ENCODE measurements around the gene KIAA0930. TPM values are rescaled to one million over a fixed set of nuclear protein-coding genes. Genes with fewer than 3 reads are reported as not detected.

KIAA0930 gene
- total RNA-seq, 2 experiments from 2014 or later, result 35.1 to 38.6 TPM

GRCh38 chr22:45238076-45238956, 2.4 kb downstream of the KIAA0930 start:
- DNase-seq (no peak), ATAC-seq (no peak)
- Mint-ChIP-seq H3K36me3 (peaks cover 4% of the 10 kb centered on the region), H3K9me3 (ENCODE audit: low read depth) (no peaks in the 10 kb centered on the region), H3K27me3 (no peaks in the 10 kb centered on the region), H3K4me1 (peaks cover 43% of the 10 kb centered on the region), H3K27ac (no peak overlapping the region), H3K4me3 (no peak overlapping the region)
- CTCF ChIA-PET, result no interaction called here

- ATAC-seq (no peak), DNase-seq (no peak)
- Mint-ChIP-seq H3K27ac (no peak overlapping the region), H3K4me3 (no peak overlapping the region), H3K27me3 (no peaks in the 10 kb centered on the region), H3K36me3 (peaks cover 4% of the 10 kb centered on the region), H3K4me1 (peaks cover 43% of the 10 kb centered on the region), H3K9me3 (ENCODE audit: low read depth) (no peaks in the 10 kb centered on the region)
- CTCF ChIA-PET, result no interaction called here
These were observed 3.4 kb downstream of the KIAA0930 start for GRCh38 chr22:45237065-45237990.

- peaks cover 4% of the 10 kb centered on the region for H3K36me3 Mint-ChIP-seq
- H3K4me1 Mint-ChIP-seq, result peaks cover 33% of the 10 kb centered on the region
- DNase-seq (no peak), ATAC-seq (no peak)
- H3K4me3 Mint-ChIP-seq, result no peak overlapping the region
- no peaks in the 10 kb centered on the region for H3K9me3 Mint-ChIP-seq (ENCODE audit: low read depth)
- CTCF ChIA-PET, result interaction anchor here (2.5 kb wide), 1 partner anchor 26 kb away, joined by 15 read pairs; no protein-coding TSS in a partner anchor
- peak overlapping the region; percentile 70 for H3K27ac Mint-ChIP-seq
- no peaks in the 10 kb centered on the region for H3K27me3 Mint-ChIP-seq
These were observed 4.8 kb downstream of the KIAA0930 start for GRCh38 chr22:45235851-45236342.

- CTCF ChIA-PET, result interaction anchor here (0.6 to 2.5 kb wide), 3 partner anchors 15 to 206 kb away, joined by 3 to 15 read pairs (median 5); no protein-coding TSS in a partner anchor
- H3K27me3 Mint-ChIP-seq, result no peaks in the 10 kb centered on the region
- no peak overlapping the region for H3K4me3 Mint-ChIP-seq
- peaks cover 32% of the 10 kb centered on the region for H3K4me1 Mint-ChIP-seq
- DNase-seq (peak; percentile 81), ATAC-seq (peak; percentile 87)
- H3K36me3 Mint-ChIP-seq, result peaks cover 4% of the 10 kb centered on the region
- peak overlapping the region; percentile 70 for H3K27ac Mint-ChIP-seq
- H3K9me3 Mint-ChIP-seq (ENCODE audit: low read depth), result no peaks in the 10 kb centered on the region
These were observed 5.5 kb downstream of the KIAA0930 start for GRCh38 chr22:45235101-45235777.

GRCh38 chr22:45233827-45234226, 6.9 kb downstream of the KIAA0930 start:
- Mint-ChIP-seq H3K27me3 (no peaks in the 10 kb centered on the region), H3K27ac (no peak overlapping the region), H3K4me1 (peaks cover 25% of the 10 kb centered on the region), H3K9me3 (ENCODE audit: low read depth) (no peaks in the 10 kb centered on the region), H3K4me3 (no peak overlapping the region), H3K36me3 (peaks cover 2% of the 10 kb centered on the region)
- ATAC-seq, result no peak
- CTCF ChIA-PET, result interaction anchor here (1.8 to 2.5 kb wide), 2 partner anchors 13 to 24 kb away, joined by 5 to 15 read pairs; no protein-coding TSS in a partner anchor
- DNase-seq, result no peak

GRCh38 chr22:45233386-45233785, 7.3 kb downstream of the KIAA0930 start:
- Mint-ChIP-seq H3K27ac (no peak overlapping the region), H3K9me3 (ENCODE audit: low read depth) (no peaks in the 10 kb centered on the region), H3K4me1 (peaks cover 26% of the 10 kb centered on the region), H3K4me3 (no peak overlapping the region), H3K36me3 (peaks cover 2% of the 10 kb centered on the region), H3K27me3 (no peaks in the 10 kb centered on the region)
- CTCF ChIA-PET, result interaction anchor here (1.8 to 2.5 kb wide), 2 partner anchors 13 to 24 kb away, joined by 5 to 15 read pairs; no protein-coding TSS in a partner anchor
- DNase-seq, result no peak
- no peak for ATAC-seq

- Mint-ChIP-seq H3K36me3 (no peaks in the 10 kb centered on the region), H3K9me3 (ENCODE audit: low read depth) (no peaks in the 10 kb centered on the region), H3K4me1 (peaks cover 17% of the 10 kb centered on the region), H3K27me3 (no peaks in the 10 kb centered on the region), H3K4me3 (no peak overlapping the region), H3K27ac (no peak overlapping the region)
- CTCF ChIA-PET, result interaction anchor here (0.7 kb wide), 1 partner anchor 108 kb away, joined by 3 read pairs; no protein-coding TSS in a partner anchor
- ATAC-seq, result no peak
- no peak for DNase-seq
These were observed 9.4 kb downstream of the KIAA0930 start for GRCh38 chr22:45231293-45231692.

- no peak overlapping the region for H3K4me3 Mint-ChIP-seq
- H3K27me3 Mint-ChIP-seq, result no peaks in the 10 kb centered on the region
- peaks cover 7% of the 10 kb centered on the region for H3K4me1 Mint-ChIP-seq
- H3K27ac Mint-ChIP-seq, result no peak overlapping the region
- DNase-seq (no peak), ATAC-seq (no peak)
- CTCF ChIA-PET, result interaction anchor here (0.7 to 0.8 kb wide), 2 partner anchors 33 to 109 kb away, joined by 3 read pairs; no protein-coding TSS in a partner anchor
- H3K9me3 Mint-ChIP-seq (ENCODE audit: low read depth), result no peaks in the 10 kb centered on the region
- H3K36me3 Mint-ChIP-seq, result no peaks in the 10 kb centered on the region
These were observed 10.5 kb downstream of the KIAA0930 start for GRCh38 chr22:45230026-45230721.

- DNase-seq (no peak), ATAC-seq (no peak)
- Mint-ChIP-seq H3K4me3 (no peak overlapping the region), H3K9me3 (ENCODE audit: low read depth) (no peaks in the 10 kb centered on the region), H3K27ac (no peak overlapping the region), H3K36me3 (no peaks in the 10 kb centered on the region), H3K4me1 (peaks cover 3% of the 10 kb centered on the region), H3K27me3 (no peaks in the 10 kb centered on the region)
- CTCF ChIA-PET, result no interaction called here
These were observed 11.5 kb downstream of the KIAA0930 start for GRCh38 chr22:45229181-45229580.

GRCh38 chr22:45228401-45228754, 12.3 kb downstream of the KIAA0930 start:
- DNase-seq (no peak), ATAC-seq (no peak)
- Mint-ChIP-seq H3K27ac (no peak overlapping the region), H3K9me3 (ENCODE audit: low read depth) (no peaks in the 10 kb centered on the region), H3K4me3 (no peak overlapping the region), H3K27me3 (no peaks in the 10 kb centered on the region), H3K36me3 (no peaks in the 10 kb centered on the region), H3K4me1 (peaks cover 4% of the 10 kb centered on the region)
- CTCF ChIA-PET, result no interaction called here

GRCh38 chr22:45227645-45228400, 12.9 kb downstream of the KIAA0930 start:
- CTCF ChIA-PET, result no interaction called here
- Mint-ChIP-seq H3K27me3 (no peaks in the 10 kb centered on the region), H3K9me3 (ENCODE audit: low read depth) (no peaks in the 10 kb centered on the region), H3K36me3 (no peaks in the 10 kb centered on the region), H3K27ac (no peak overlapping the region), H3K4me1 (peaks cover 9% of the 10 kb centered on the region), H3K4me3 (no peak overlapping the region)
- no peak for DNase-seq
- ATAC-seq, result no peak

All from activated CD8-positive, alpha-beta memory T cell treated with anti-CD3 and anti-CD28 coated beads, Interleukin-2, amount 10 ng/mL, durations not matched to agents 7 days and 5 days (primary cell).